ENCODE data around the gene PPP1R11. TPM values are rescaled to one million over a fixed set of nuclear protein-coding genes. Genes with fewer than 3 reads are reported as not detected.

PPP1R11 gene
- total and polyA plus RNA-seq, 9 of the 15 experiments (the other 6 are each of a cell fraction or from before 2014, with no cell fraction given), result 17.8 to 94.8 (median 44.6) TPM

- TF ChIP-seq MTF1 (CRISPR knock-in tag; IDR thresholded peaks at IDR 0.05; ENCODE audit: borderline replicate concordance), result no peak
- peak; percentile 11 for TF ChIP-seq NELFE (IDR thresholded peaks at IDR 0.05; ENCODE audit: insufficient read depth, insufficient read length)
- peak; percentile 58; the same call in 1 of the 2 replicates for TF ChIP-seq STAT5A (IDR thresholded peaks at IDR 0.05; ENCODE audit: borderline replicate concordance, low read length)
- peak; percentile 94 for TF ChIP-seq HNRNPLL (IDR thresholded peaks at IDR 0.05; ENCODE audit: low read depth, low read length, poor library complexity, severe bottlenecking)
- no peak for TF ChIP-seq ZKSCAN8 (CRISPR knock-in tag; IDR thresholded peaks at IDR 0.05)
- TF ChIP-seq CLOCK (CRISPR knock-in tag; IDR thresholded peaks at IDR 0.05; ENCODE audit: borderline replicate concordance), result no peak
- peak; percentile 94 for TF ChIP-seq POLR2AphosphoS5 (IDR thresholded peaks at IDR 0.05; ENCODE audit: control insufficient read depth, insufficient read depth, low read depth, low read length)
- TF ChIP-seq KAT8 (IDR thresholded peaks at IDR 0.05; ENCODE audit: low read depth), result no peak
- no peak for TF ChIP-seq ZNF668 (CRISPR knock-in tag; IDR thresholded peaks at IDR 0.05)
- peak; percentile 100 for TF ChIP-seq NBN (IDR thresholded peaks at IDR 0.05; ENCODE audit: low read depth)
- no peak for TF ChIP-seq PRPF4 (IDR thresholded peaks at IDR 0.05; ENCODE audit: insufficient read depth, low read depth, low read length, poor library complexity, severe bottlenecking)
- TF ChIP-seq MEF2A (IDR thresholded peaks at IDR 0.05; ENCODE audit: control insufficient read depth, low read depth, low read length), result no peak
- peak; percentile 10; the same call in 1 of the 2 replicates for TF ChIP-seq ZNF263 (CRISPR knock-in tag; IDR thresholded peaks at IDR 0.05; ENCODE audit: borderline replicate concordance)
- TF ChIP-seq, protein P1, sequence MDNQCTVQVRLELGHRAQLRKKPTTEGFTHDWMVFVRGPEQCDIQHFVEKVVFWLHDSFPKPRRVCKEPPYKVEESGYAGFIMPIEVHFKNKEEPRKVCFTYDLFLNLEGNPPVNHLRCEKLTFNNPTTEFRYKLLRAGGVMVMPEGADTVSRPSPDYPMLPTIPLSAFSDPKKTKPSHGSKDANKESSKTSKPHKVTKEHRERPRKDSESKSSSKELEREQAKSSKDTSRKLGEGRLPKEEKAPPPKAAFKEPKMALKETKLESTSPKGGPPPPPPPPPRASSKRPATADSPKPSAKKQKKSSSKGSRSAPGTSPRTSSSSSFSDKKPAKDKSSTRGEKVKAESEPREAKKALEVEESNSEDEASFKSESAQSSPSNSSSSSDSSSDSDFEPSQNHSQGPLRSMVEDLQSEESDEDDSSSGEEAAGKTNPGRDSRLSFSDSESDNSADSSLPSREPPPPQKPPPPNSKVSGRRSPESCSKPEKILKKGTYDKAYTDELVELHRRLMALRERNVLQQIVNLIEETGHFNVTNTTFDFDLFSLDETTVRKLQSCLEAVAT (IDR thresholded peaks at IDR 0.05), result peak in 1 of 2 experiments; percentile 92; a peak in 2 of 4 replicates
- peak; percentile 97 for TF ChIP-seq POLR2A (conservative IDR thresholded peaks at IDR 0.05)
- peak; percentile 24; the same call in 1 of the 2 replicates for TF ChIP-seq ETV1 (tag; conservative IDR thresholded peaks at IDR 0.05; ENCODE audit: low read depth)
- TF ChIP-seq, protein P2, sequence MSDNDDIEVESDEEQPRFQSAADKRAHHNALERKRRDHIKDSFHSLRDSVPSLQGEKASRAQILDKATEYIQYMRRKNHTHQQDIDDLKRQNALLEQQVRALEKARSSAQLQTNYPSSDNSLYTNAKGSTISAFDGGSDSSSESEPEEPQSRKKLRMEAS (CRISPR knock-in tag; IDR thresholded peaks at IDR 0.05), result no peak; the same call in none of the 2 replicates
- TF ChIP-seq ZNF121 (CRISPR knock-in tag; conservative IDR thresholded peaks at IDR 0.05), result no peak
- peak; percentile 72; the same call in 1 of the 2 replicates for TF ChIP-seq RNF2 (IDR thresholded peaks at IDR 0.05)
- TF ChIP-seq ZBTB7A (IDR thresholded peaks at IDR 0.05; ENCODE audit: borderline replicate concordance, control insufficient read depth, low read depth, low read length), result peak; percentile 45; the same call in 1 of the 2 replicates
- peak; percentile 61; the same call in 1 of the 2 replicates for TF ChIP-seq SREBF1 (IDR thresholded peaks at IDR 0.05; ENCODE audit: borderline replicate concordance, low read depth, low read length)
- TF ChIP-seq, protein P3, sequence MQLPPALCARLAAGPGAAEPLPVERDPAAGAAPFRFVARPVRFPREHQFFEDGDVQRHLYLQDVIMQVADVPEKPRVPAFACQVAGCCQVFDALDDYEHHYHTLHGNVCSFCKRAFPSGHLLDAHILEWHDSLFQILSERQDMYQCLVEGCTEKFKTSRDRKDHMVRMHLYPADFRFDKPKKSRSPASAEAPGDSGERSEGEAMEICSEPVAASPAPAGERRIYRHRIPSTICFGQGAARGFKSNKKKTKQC (CRISPR knock-in tag; IDR thresholded peaks at IDR 0.05), result 0 out of 2 replicates have a peak, but pooled peaks have one; percentile 11
- TF ChIP-seq ZNF124 (CRISPR knock-in tag; IDR thresholded peaks at IDR 0.05), result no peak
These were observed 5.7 kb upstream of the PPP1R11 start, which contains the start of gene POLR1H (continued) for GRCh38 chr6:30061092-30061857.
